GM23338 (cell line): ENCODE measurements around the gene SERPING1.

Experiments used
- CREB1 ChIP-seq: fragments of 250-450 bp; sonication (Bioruptor Pico); IDR thresholded peaks from 2 replicates; pipeline ENCODE4 v1.5.0; 2020; ENCODE audit warnings: low read depth, mild to moderate bottlenecking, moderate library complexity
- CTCF ChIP-seq, 2 experiments: fragments of 200-600 bp in 1 of 2; sonication (generic) in 1 of 2; conservative IDR thresholded peaks; 2 replicates each; pipeline versions ENCODE4 v1.5.1 to v1.6.1; 2016 to 2017; ENCODE audit warnings: antibody characterized with exemption in 2 of 2, low read depth in 2 of 2, mild to moderate bottlenecking in 2 of 2, moderate library complexity in 1 of 2

GRCh38 chr11:57632116-57632515 is 34.6 kb downstream of the SERPING1 start:
- TF ChIP-seq CREB1 (no peak), CTCF (conservative IDR thresholded peaks at IDR 0.05; ENCODE audit: low read depth in 2 of 2) (no peak)
